Astrocyte (in vitro differentiated cells and primary cell): ENCODE measurements around the gene MIEF1. TPM values are rescaled to one million over a fixed set of nuclear protein-coding genes. Genes with fewer than 3 reads are reported as not detected.

Source experiments
- DNase-seq: peaks from one replicate; pipeline ENCODE4 v3.0.0-alpha.2; 2010; ENCODE audit warnings: low read depth
- FAIRE-seq: peaks from 2 replicates; lab custom pipeline; 2011; peaks lifted over from hg19 to GRCh38; lab: Jason Lieb, UNC
- H2AFZ ChIP-seq: 2 replicates; pipeline ENCODE4 v1.6.0; 2012; ENCODE audit warnings: low read depth, low read length, inconsistent platforms
- H3K27ac ChIP-seq: 2 replicates; pipeline ENCODE4 v1.5.1; 2011; ENCODE audit warnings: low read depth, low read length, inconsistent platforms
- H3K27me3 ChIP-seq: 2 replicates; pipeline ENCODE4 v1.6.0; 2011; ENCODE audit warnings: low read length, inconsistent platforms; ENCODE audit not compliant: insufficient read depth
- H3K36me3 ChIP-seq: 2 replicates; pipeline ENCODE4 v1.5.1; 2011; ENCODE audit warnings: low read length, inconsistent platforms; ENCODE audit not compliant: insufficient read depth
- H3K4me1 ChIP-seq: 2 replicates; pipeline ENCODE4 v1.5.1; 2011; ENCODE audit warnings: low read length, inconsistent platforms; ENCODE audit not compliant: insufficient read depth
- H3K4me2 ChIP-seq: 2 replicates; pipeline ENCODE4 v1.6.0; 2012; ENCODE audit warnings: low read length, inconsistent platforms
- H3K4me3 ChIP-seq: 2 replicates; pipeline ENCODE4 v1.5.1; 2011; ENCODE audit warnings: low read depth, mild to moderate bottlenecking, low read length, inconsistent platforms; ENCODE audit not compliant: insufficient read depth
- H3K79me2 ChIP-seq: 2 replicates; pipeline ENCODE4 v1.6.0; 2012; ENCODE audit warnings: mild to moderate bottlenecking, low read length, inconsistent platforms; ENCODE audit not compliant: insufficient read depth
- H3K9ac ChIP-seq: 2 replicates; pipeline ENCODE4 v1.6.0; 2012; ENCODE audit warnings: mild to moderate bottlenecking, low read length, inconsistent platforms
- H3K9me3 ChIP-seq: 2 replicates; pipeline ENCODE4 v1.5.1; 2012; ENCODE audit warnings: low read depth, mild to moderate bottlenecking, low read length, inconsistent platforms; ENCODE audit not compliant: insufficient read depth
- H4K20me1 ChIP-seq: 2 replicates; pipeline ENCODE4 v1.6.0; 2012; ENCODE audit warnings: low read length, inconsistent platforms; ENCODE audit not compliant: insufficient read depth
- H3K27ac Mint-ChIP-seq: one replicate; pipeline ENCODE4 v1.8.0; 2021; ENCODE audit warnings: mild to moderate bottlenecking, mixed read lengths; ENCODE audit not compliant: unreplicated experiment
- H3K27me3 Mint-ChIP-seq: one replicate; pipeline ENCODE4 v1.8.0; 2021; ENCODE audit warnings: low read depth, mixed read lengths; ENCODE audit not compliant: unreplicated experiment
- H3K36me3 Mint-ChIP-seq: one replicate; pipeline ENCODE4 v1.8.0; 2021; ENCODE audit warnings: low read depth, mixed read lengths; ENCODE audit not compliant: unreplicated experiment
- H3K4me1 Mint-ChIP-seq: one replicate; pipeline ENCODE4 v1.8.0; 2021; ENCODE audit warnings: low read depth, mixed read lengths; ENCODE audit not compliant: unreplicated experiment
- H3K4me3 Mint-ChIP-seq: one replicate; pipeline ENCODE4 v1.8.0; 2021; ENCODE audit warnings: mild to moderate bottlenecking, moderate library complexity, mixed read lengths; ENCODE audit not compliant: unreplicated experiment
- H3K9me3 Mint-ChIP-seq: one replicate; pipeline ENCODE4 v1.8.0; 2021; ENCODE audit warnings: mild to moderate bottlenecking, mixed read lengths; ENCODE audit not compliant: unreplicated experiment
- CTCF ChIP-seq: IDR thresholded peaks from 2 replicates; pipeline ENCODE4 v1.5.1; 2011; ENCODE audit warnings: low read depth, mild to moderate bottlenecking, inconsistent platforms, low read length, moderate library complexity; ENCODE audit not compliant: insufficient read depth
- EZH2 ChIP-seq: IDR thresholded peaks from 2 replicates; pipeline ENCODE4 v1.6.1; 2012; ENCODE audit warnings: mild to moderate bottlenecking, low read length, inconsistent platforms; ENCODE audit not compliant: insufficient read depth
- total RNA-seq: library from RNA; stranded (reverse); gene quantifications from 2 replicates; pipeline ENCODE4 v1.2.1, GENCODE V29; 2021

Gene MIEF1
- total RNA-seq, 1 donor from 2014 or later: 35.6 TPM

- TF ChIP-seq CTCF (peak; percentile 27), EZH2 (no peak)
- H3K36me3 ChIP-seq: peaks cover 11% of the 10 kb centered on the region
- H3K4me1 ChIP-seq: peaks cover 33% of the 10 kb centered on the region
- Mint-ChIP-seq H3K27me3 (no peaks in the 10 kb centered on the region), H3K9me3 (no peaks in the 10 kb centered on the region), H3K4me3 (peak overlapping the region; percentile 94), H3K27ac (peak overlapping the region; percentile 47), H3K4me1 (peaks cover 21% of the 10 kb centered on the region), H3K36me3 (peaks cover 11% of the 10 kb centered on the region)
- H3K79me2 ChIP-seq: peaks cover 53% of the 10 kb centered on the region
- no peak overlapping the region for H3K9ac ChIP-seq
- H3K9me3 ChIP-seq: no peaks in the 10 kb centered on the region
- DNase-seq (no peak), FAIRE-seq (no peak)
- peak overlapping the region; percentile 5 for H3K4me3 ChIP-seq
- no peaks in the 10 kb centered on the region for H3K27me3 ChIP-seq
- peak overlapping the region; percentile 90 for H3K4me2 ChIP-seq
- no peak overlapping the region for H3K27ac ChIP-seq
- no peak overlapping the region for H2AFZ ChIP-seq
- peaks cover 60% of the 10 kb centered on the region for H4K20me1 ChIP-seq
Measured at GRCh38 chr22:39530692-39531331, 28.7 kb downstream of the MIEF1 start.

- H3K4me3 Mint-ChIP-seq: peak within 1 kb of the TSS; percentile 94
- no peaks in the 10 kb centered on the region for H3K9me3 Mint-ChIP-seq
- peaks cover 8% of the 10 kb centered on the region for H3K36me3 Mint-ChIP-seq
- peak within 1 kb of the TSS; percentile 57 for H2AFZ ChIP-seq
- peaks cover 49% of the 10 kb centered on the region for H3K79me2 ChIP-seq
- H3K4me3 ChIP-seq: peak within 1 kb of the TSS; percentile 71
- H3K9ac ChIP-seq: peak within 1 kb of the TSS; percentile 89
- no peaks in the 10 kb centered on the region for H3K27me3 Mint-ChIP-seq
- peak; percentile 72 for FAIRE-seq
- H3K27ac ChIP-seq: peak within 1 kb of the TSS; percentile 74
- H3K9me3 ChIP-seq: no peaks in the 10 kb centered on the region
- H3K4me1 ChIP-seq: peaks cover 33% of the 10 kb centered on the region
- peaks cover 20% of the 10 kb centered on the region for H3K4me1 Mint-ChIP-seq
- H3K36me3 ChIP-seq: peaks cover 11% of the 10 kb centered on the region
- H4K20me1 ChIP-seq: peaks cover 46% of the 10 kb centered on the region
- no peaks in the 10 kb centered on the region for H3K27me3 ChIP-seq
- TF ChIP-seq CTCF: no peak
- no peak for TF ChIP-seq EZH2
- peak within 1 kb of the TSS; percentile 90 for H3K4me2 ChIP-seq
- peak within 1 kb of the TSS; percentile 87 for H3K27ac Mint-ChIP-seq
- DNase-seq: peak; percentile 99
Measured at GRCh38 chr22:39532215-39533073, 30.4 kb downstream of the MIEF1 start, which contains the start of gene RPS19BP1. Gene RPS19BP1 (minus strand): TSS chr22:39532748. CDS start chr22:39532738, 10 bp downstream.
